ENCODE results near the gene BCL11A. TPM values are rescaled to one million over a fixed set of nuclear protein-coding genes. Genes with fewer than 3 reads are reported as not detected.

Gene BCL11A
- polyA plus RNA-seq, 1 donor (not counting 4 experiments of a cell fraction or from before 2014, with no cell fraction given): 5.0 TPM

GRCh38 chr2:60520151-60520876, 33.1 kb downstream of the BCL11A start:
- H3K4me3 ChIP-seq (ENCODE audit: control insufficient read depth in 2 of 3, extremely low read depth in 1 of 3, insufficient read depth in 2 of 3, low read depth in 1 of 3, low read length in 3 of 3): no peak overlapping the region
- peaks cover 2% of the 10 kb centered on the region for H3K79me2 ChIP-seq (ENCODE audit: control insufficient read depth, insufficient read depth, low read length)
- H3K9me1 ChIP-seq (ENCODE audit: control insufficient read depth, extremely low read depth, insufficient read depth, low read length): no peaks in the 10 kb centered on the region
- no peak overlapping the region for H2AFZ ChIP-seq (ENCODE audit: control insufficient read depth, low read length)
- H3K36me3 ChIP-seq (ENCODE audit: control insufficient read depth in 2 of 2, extremely low read depth in 1 of 2, insufficient read depth in 2 of 2, low read length in 2 of 2): peaks cover 0 to 2% of the 10 kb centered on the region in 2 experiments
- H3K4me1 ChIP-seq (ENCODE audit: control insufficient read depth, extremely low read depth, insufficient read depth, low read length): peaks cover 24% of the 10 kb centered on the region
- H3K27me3 ChIP-seq (ENCODE audit: control insufficient read depth, extremely low read depth, insufficient read depth, low read length): no peaks in the 10 kb centered on the region
- no peaks in the 10 kb centered on the region for H3K9me3 ChIP-seq (ENCODE audit: control insufficient read depth, low read depth, low read length)
- dilution Hi-C loops (cut with MboI; ENCODE audit: extremely low pct_ligation_motif_present, low sequenced_read_pairs): no loop called here
- H3K27ac ChIP-seq (ENCODE audit: control insufficient read depth, insufficient read depth, low read length): no peak overlapping the region
- DNase-seq (ENCODE audit: low read depth, low spot score) (no peak), FAIRE-seq (no peak)
- no peak overlapping the region for H3K4me2 ChIP-seq (ENCODE audit: control insufficient read depth, extremely low read depth, insufficient read depth, low read depth, low read length)
- TF ChIP-seq CTCF (optimal IDR thresholded peaks at IDR 0.05 in 1 of 3, IDR thresholded peaks at IDR 0.05 in 1 of 3, conservative IDR thresholded peaks at IDR 0.05 in 1 of 3; ENCODE audit: extremely low read depth in 1 of 3, insufficient read depth in 2 of 3, low read length in 3 of 3) (no peak), EZH2 (IDR thresholded peaks at IDR 0.05; ENCODE audit: low read length) (no peak)
- H3K9ac ChIP-seq (ENCODE audit: control insufficient read depth, extremely low read depth, insufficient read depth, low read length): no peak overlapping the region
- no peaks in the 10 kb centered on the region for H4K20me1 ChIP-seq (ENCODE audit: control insufficient read depth, extremely low read depth, insufficient read depth, low read length)

GRCh38 chr2:60519231-60519863, 34.1 kb downstream of the BCL11A start:
- Histone ChIP-seq H3K4me1 (ENCODE audit: control insufficient read depth, extremely low read depth, insufficient read depth, low read length) (peaks cover 25% of the 10 kb centered on the region), H2AFZ (ENCODE audit: control insufficient read depth, low read length) (no peak overlapping the region)
- dilution Hi-C loops (cut with MboI; ENCODE audit: extremely low pct_ligation_motif_present, low sequenced_read_pairs): no loop called here

More at GRCh38 chr2:60519231-60519863, 34.1 kb downstream of the BCL11A start:
- TF ChIP-seq EZH2 (IDR thresholded peaks at IDR 0.05; ENCODE audit: low read length): no peak
- TF ChIP-seq CTCF (optimal IDR thresholded peaks at IDR 0.05 in 1 of 3, IDR thresholded peaks at IDR 0.05 in 1 of 3, conservative IDR thresholded peaks at IDR 0.05 in 1 of 3; ENCODE audit: extremely low read depth in 1 of 3, insufficient read depth in 2 of 3, low read length in 3 of 3): no peak
- H3K9me3 ChIP-seq (ENCODE audit: control insufficient read depth, low read depth, low read length): no peaks in the 10 kb centered on the region
- FAIRE-seq (no peak), DNase-seq (ENCODE audit: low read depth, low spot score) (no peak)
- H3K9ac ChIP-seq (ENCODE audit: control insufficient read depth, extremely low read depth, insufficient read depth, low read length): no peak overlapping the region
- H3K9me1 ChIP-seq (ENCODE audit: control insufficient read depth, extremely low read depth, insufficient read depth, low read length): no peaks in the 10 kb centered on the region
- H3K36me3 ChIP-seq (ENCODE audit: control insufficient read depth in 2 of 2, extremely low read depth in 1 of 2, insufficient read depth in 2 of 2, low read length in 2 of 2): peaks cover 0 to 2% of the 10 kb centered on the region in 2 experiments
- no peaks in the 10 kb centered on the region for H4K20me1 ChIP-seq (ENCODE audit: control insufficient read depth, extremely low read depth, insufficient read depth, low read length)
- no peak overlapping the region for H3K27ac ChIP-seq (ENCODE audit: control insufficient read depth, insufficient read depth, low read length)
- peaks cover 2% of the 10 kb centered on the region for H3K79me2 ChIP-seq (ENCODE audit: control insufficient read depth, insufficient read depth, low read length)
- no peaks in the 10 kb centered on the region for H3K27me3 ChIP-seq (ENCODE audit: control insufficient read depth, extremely low read depth, insufficient read depth, low read length)
- no peak overlapping the region for H3K4me3 ChIP-seq (ENCODE audit: control insufficient read depth in 2 of 3, extremely low read depth in 1 of 3, insufficient read depth in 2 of 3, low read depth in 1 of 3, low read length in 3 of 3)
- peak overlapping the region; percentile 54 for H3K4me2 ChIP-seq (ENCODE audit: control insufficient read depth, extremely low read depth, insufficient read depth, low read depth, low read length)

Measured in keratinocyte (primary cell).